Loucy (cell line): ENCODE data around the gene KATNB1.

Experiments
- H2AFZ ChIP-seq: fragments of 200-600 bp; sonication (generic); 2 replicates; pipeline ENCODE4 v1.6.0; 2016; ENCODE audit warnings: antibody characterized with exemption, mild to moderate bottlenecking, low read length, moderate library complexity
- H3F3A ChIP-seq: fragments of 200-600 bp; 2 replicates; pipeline ENCODE4 v1.6.0; 2016; ENCODE audit warnings: antibody characterized with exemption, low read depth, mild to moderate bottlenecking
- H3K27me3 ChIP-seq: fragments of 200-600 bp; sonication (generic); 2 replicates; pipeline ENCODE4 v1.6.1; 2014; ENCODE audit warnings: low read length, mild to moderate bottlenecking; ENCODE audit not compliant: insufficient read depth, poor library complexity, severe bottlenecking
- H3K36me3 ChIP-seq: fragments of 200-600 bp; sonication (generic); 2 replicates; pipeline ENCODE4 v1.6.1; 2016; ENCODE audit warnings: low read length; ENCODE audit not compliant: insufficient read depth
- H3K4me1 ChIP-seq: fragments of 200-600 bp; sonication (generic); 2 replicates; pipeline ENCODE4 v1.5.1; 2014; ENCODE audit warnings: low read length, mild to moderate bottlenecking; ENCODE audit not compliant: insufficient read depth, poor library complexity, severe bottlenecking
- H3K4me2 ChIP-seq: fragments of 200-600 bp; sonication (generic); 2 replicates; pipeline ENCODE4 v1.6.0; 2014; ENCODE audit warnings: antibody characterized with exemption, low read length, low read depth, mild to moderate bottlenecking; ENCODE audit not compliant: poor library complexity, severe bottlenecking
- H3K4me3 ChIP-seq: fragments of 200-600 bp; sonication (generic); 2 replicates; pipeline ENCODE4 v1.5.1; 2014; ENCODE audit warnings: low read length, mild to moderate bottlenecking, mixed read lengths; ENCODE audit not compliant: poor library complexity, severe bottlenecking
- H3K79me2 ChIP-seq: fragments of 200-600 bp; sonication (generic); 2 replicates; pipeline ENCODE4 v1.6.1; 2014; ENCODE audit warnings: low read length; ENCODE audit not compliant: insufficient read depth
- H3K9ac ChIP-seq: fragments of 200-600 bp; sonication (generic); 2 replicates; pipeline ENCODE4 v1.6.0; 2014; ENCODE audit warnings: mild to moderate bottlenecking, low read depth, low read length, moderate library complexity; ENCODE audit not compliant: poor library complexity, severe bottlenecking
- H3K9me2 ChIP-seq: fragments of 200-600 bp; sonication (generic); replicated peaks from 2 replicates; pipeline ENCODE4 v1.6.1; 2016; ENCODE audit warnings: low read depth, low read length, mixed read lengths
- H3K9me3 ChIP-seq: fragments of 200-600 bp; sonication (generic); 2 replicates; pipeline ENCODE4 v1.6.1; 2014; ENCODE audit warnings: mild to moderate bottlenecking, antibody characterized with exemption, low read length, low read depth; ENCODE audit not compliant: insufficient read depth
- H4K20me1 ChIP-seq: fragments of 200-600 bp; sonication (generic); 2 replicates; pipeline ENCODE4 v1.6.0; 2014; ENCODE audit warnings: antibody characterized with exemption, low read length, mild to moderate bottlenecking; ENCODE audit not compliant: insufficient read depth, poor library complexity, severe bottlenecking
- CTCF ChIP-seq: fragments of 200-600 bp; sonication (generic); conservative IDR thresholded peaks from 2 replicates; pipeline ENCODE4 v1.5.1; 2014; ENCODE audit warnings: mild to moderate bottlenecking, antibody characterized with exemption, low read length
- EZH2phosphoT487 ChIP-seq: fragments of 200-600 bp; IDR thresholded peaks from 2 replicates; pipeline ENCODE4 v1.6.1; 2018; ENCODE audit warnings: antibody characterized with exemption, mild to moderate bottlenecking, moderate library complexity, borderline replicate concordance

The KATNB1 gene

GRCh38 chr16:57743458-57743857, 7.9 kb downstream of the KATNB1 start:
- Histone ChIP-seq H3K27me3 (no peaks in the 10 kb centered on the region), H3K4me1 (peaks cover 5% of the 10 kb centered on the region), H3K4me3 (no peak overlapping the region), H4K20me1 (no peaks in the 10 kb centered on the region), H2AFZ (no peak overlapping the region), H3K4me2 (no peak overlapping the region), H3K36me3 (peaks cover 7% of the 10 kb centered on the region; the same call in 1 of the 2 replicates), H3K9me2 (no peaks in the 10 kb centered on the region), H3K9ac (no peak overlapping the region), H3K79me2 (peaks cover 9% of the 10 kb centered on the region; the same call in 1 of the 2 replicates), H3K9me3 (no peaks in the 10 kb centered on the region), H3F3A (no peaks in the 10 kb centered on the region)
- no peak for TF ChIP-seq EZH2phosphoT487
- TF ChIP-seq CTCF, result no peak

GRCh38 chr16:57743886-57744641, 8.5 kb downstream of the KATNB1 start:
- Histone ChIP-seq H3K79me2 (peaks cover 7% of the 10 kb centered on the region; the same call in 1 of the 2 replicates), H3F3A (no peaks in the 10 kb centered on the region), H3K27me3 (no peaks in the 10 kb centered on the region), H3K9me2 (no peaks in the 10 kb centered on the region), H3K9me3 (no peaks in the 10 kb centered on the region), H3K4me1 (peaks cover 3% of the 10 kb centered on the region), H4K20me1 (no peaks in the 10 kb centered on the region), H2AFZ (no peak overlapping the region), H3K4me3 (no peak overlapping the region), H3K36me3 (peaks cover 7% of the 10 kb centered on the region; the same call in 1 of the 2 replicates), H3K9ac (no peak overlapping the region), H3K4me2 (no peak overlapping the region)
- TF ChIP-seq CTCF (no peak), EZH2phosphoT487 (no peak)

- TF ChIP-seq CTCF (no peak), EZH2phosphoT487 (no peak)
- no peaks in the 10 kb centered on the region for H3F3A ChIP-seq
- H3K4me1 ChIP-seq, result no peaks in the 10 kb centered on the region
- no peak overlapping the region for H3K4me3 ChIP-seq
- no peak overlapping the region for H2AFZ ChIP-seq
- H3K79me2 ChIP-seq, result peaks cover 2% of the 10 kb centered on the region; the same call in 1 of the 2 replicates
- H3K27me3 ChIP-seq, result no peaks in the 10 kb centered on the region
- H3K9me3 ChIP-seq, result no peaks in the 10 kb centered on the region
- peaks cover 7% of the 10 kb centered on the region; the same call in 1 of the 2 replicates for H3K36me3 ChIP-seq
- H3K9ac ChIP-seq, result no peak overlapping the region
- no peaks in the 10 kb centered on the region for H4K20me1 ChIP-seq
- no peaks in the 10 kb centered on the region for H3K9me2 ChIP-seq
- no peak overlapping the region for H3K4me2 ChIP-seq
These were observed 9.0 kb downstream of the KATNB1 start for GRCh38 chr16:57744642-57744903.
